GM18519 (cell line): Measurements from ENCODE around the gene TSEN34.
"Not testable (repeated sequence)": the region's sequence is repeated elsewhere in the genome, so short reads cannot be mapped to it uniquely, and the experiment has no call there.

Experiments used
- ATAC-seq: cut with Tn5 transposase; IDR thresholded peaks from one replicate; pipeline ENCODE4 v1.9.1; 2021; ENCODE audit warnings: mild to moderate bottlenecking, moderate library complexity; ENCODE audit not compliant: unreplicated experiment, low FRiP score

Gene TSEN34

GRCh38 chr19:54229146-54229545, 38.0 kb downstream of the TSEN34 start:
- no peak for ATAC-seq

GRCh38 chr19:54230031-54230430, 38.9 kb downstream of the TSEN34 start:
- no peak for ATAC-seq

GRCh38 chr19:54231077-54231931, 40.2 kb downstream of the TSEN34 start:
- ATAC-seq: no peak

- no peak for ATAC-seq
These were observed 42.8 kb downstream of the TSEN34 start for GRCh38 chr19:54233941-54234340.

GRCh38 chr19:54239491-54240371, 48.6 kb downstream of the TSEN34 start:
- not testable (repeated sequence) for ATAC-seq

- not testable (repeated sequence) for ATAC-seq
These were observed 49.5 kb downstream of the TSEN34 start for GRCh38 chr19:54240372-54241336.

- not testable (repeated sequence) for ATAC-seq
These were observed 51.1 kb downstream of the TSEN34 start for GRCh38 chr19:54242234-54242633.

GRCh38 chr19:54242646-54243045, 51.5 kb downstream of the TSEN34 start, which contains the start of gene LILRA6:
Gene LILRA6 (minus strand): TSS chr19:54242790.
- not testable (repeated sequence) for ATAC-seq

GRCh38 chr19:54243809-54244208, 52.7 kb downstream of the TSEN34 start:
- not testable (repeated sequence) for ATAC-seq
